GM10266 (cell line): ENCODE results near the gene GRAMD2B.

ENCODE experiments used
- DNase-seq: peaks from one replicate; pipeline ENCODE4 v3.0.0; 2012; ENCODE audit errors: extremely low spot score
- CTCF ChIP-seq: IDR thresholded peaks from 2 replicates; pipeline ENCODE4 v1.5.1; 2012; ENCODE audit warnings: mild to moderate bottlenecking, low read depth; ENCODE audit not compliant: control insufficient read depth, insufficient read depth; ENCODE audit errors: missing control alignments

The GRAMD2B gene

GRCh38 chr5:126536874-126537273, 113.7 kb downstream of the GRAMD2B start:
- no peak for DNase-seq
- TF ChIP-seq CTCF = no peak

- no peak for TF ChIP-seq CTCF
- no peak for DNase-seq
Measured at GRCh38 chr5:126538579-126538978, 115.4 kb downstream of the GRAMD2B start.

GRCh38 chr5:126540631-126541030, 117.4 kb downstream of the GRAMD2B start:
- DNase-seq = no peak
- TF ChIP-seq CTCF = no peak

GRCh38 chr5:126542441-126542840, 119.2 kb downstream of the GRAMD2B start:
- no peak for DNase-seq

GRCh38 chr5:126543009-126543408, 119.8 kb downstream of the GRAMD2B start:
- TF ChIP-seq CTCF = no peak
- DNase-seq = no peak

More at GRCh38 chr5:126542441-126542840, 119.2 kb downstream of the GRAMD2B start:
- no peak for TF ChIP-seq CTCF

- TF ChIP-seq CTCF = no peak
- no peak for DNase-seq
Measured at GRCh38 chr5:126543660-126544059, 120.5 kb downstream of the GRAMD2B start.
